K562 (cell line): ENCODE results near the gene NPM3. TPM values are rescaled to one million over a fixed set of nuclear protein-coding genes. Genes with fewer than 3 reads are reported as not detected.

ENCODE experiments used
- ARHGAP35 ChIP-seq: fragments of 450-650 bp; IDR thresholded peaks from 2 replicates; pipeline ENCODE4 v1.6.1; 2018; ENCODE audit not compliant: partially characterized antibody
- CHD2 ChIP-seq: IDR thresholded peaks from 2 replicates; pipeline ENCODE4 v1.6.1; 2011; ENCODE audit warnings: low read depth, low read length
- CTCF ChIP-seq, 3 experiments: IDR thresholded peaks in 2 of 3; conservative IDR thresholded peaks in 1 of 3; 2 replicates each; pipeline ENCODE4 v1.5.1; 2011 to 2012; ENCODE audit warnings: low read length in 3 of 3, mild to moderate bottlenecking in 3 of 3, control low read depth in 2 of 3, improper control_type of control experiment in 1 of 3, inconsistent platforms in 1 of 3, low read depth in 1 of 3, mixed read lengths in 1 of 3, moderate library complexity in 1 of 3; ENCODE audit not compliant: insufficient read depth in 2 of 3
- DLX4 ChIP-seq: fragments of 250-450 bp; sonication (Bioruptor Pico); IDR thresholded peaks from 2 replicates; pipeline ENCODE4 v1.6.1; 2021; ENCODE audit warnings: mild to moderate bottlenecking
- HEY1 ChIP-seq: fragments of 250-450 bp; sonication (Bioruptor Pico); IDR thresholded peaks from 2 replicates; pipeline ENCODE4 v1.5.0; 2020; ENCODE audit warnings: mild to moderate bottlenecking, moderate library complexity, borderline replicate concordance
- IFI16 ChIP-seq: fragments of 250-450 bp; sonication (Bioruptor Pico); IDR thresholded peaks from 2 replicates; pipeline ENCODE4 v2.1.2; 2022; ENCODE audit warnings: mild to moderate bottlenecking, inconsistent platforms
- MBD1 ChIP-seq: fragments of 250-450 bp; sonication (Bioruptor Pico); IDR thresholded peaks from 2 replicates; pipeline ENCODE4 v1.8.0; 2022; ENCODE audit warnings: inconsistent platforms
- MTF1 ChIP-seq: fragments of 250-450 bp; sonication (Bioruptor Pico); IDR thresholded peaks from 2 replicates; pipeline ENCODE4 v1.9.0; 2021; ENCODE audit warnings: moderate library complexity, mild to moderate bottlenecking, inconsistent platforms, borderline replicate concordance
- NFIC ChIP-seq: fragments of 450-650 bp; IDR thresholded peaks from 2 replicates; pipeline ENCODE4 v1.6.1; 2017; ENCODE audit warnings: mild to moderate bottlenecking, inconsistent platforms
- POLR2B ChIP-seq: fragments of 450-650 bp; IDR thresholded peaks from 2 replicates; pipeline ENCODE4 v1.6.1; 2018; ENCODE audit warnings: low read depth; ENCODE audit not compliant: partially characterized antibody
- PTRF ChIP-seq: fragments of 450-650 bp; IDR thresholded peaks from 2 replicates; pipeline ENCODE4 v1.6.1; 2016; ENCODE audit warnings: mild to moderate bottlenecking, missing genetic modification characterization, missing compliant biosample characterization
- SRSF3 ChIP-seq: fragments of 200-400 bp; formaldehyde crosslinking; IDR thresholded peaks from 2 replicates; pipeline ENCODE4 v1.6.1; 2016; ENCODE audit warnings: mild to moderate bottlenecking, low read length, moderate library complexity; ENCODE audit not compliant: insufficient read depth
- TBP ChIP-seq: optimal IDR thresholded peaks from 2 replicates; pipeline ENCODE3; 2011; ENCODE audit warnings: low read depth, low read length, improper control_type of control experiment
- TCFL5 ChIP-seq: fragments of 250-450 bp; sonication (Bioruptor Pico); conservative IDR thresholded peaks from 2 replicates; pipeline ENCODE4 v1.6.1; 2021; ENCODE audit warnings: mild to moderate bottlenecking, moderate library complexity, matching md5 sums
- TGIF2 ChIP-seq: sonication (generic); formaldehyde crosslinking; IDR thresholded peaks from 2 replicates; pipeline ENCODE4 v1.8.1; 2022; ENCODE audit warnings: mild to moderate bottlenecking, missing genetic modification reagents, moderate library complexity
- TRIM28 ChIP-seq: fragments of 450-650 bp; IDR thresholded peaks from 2 replicates; pipeline ENCODE4 v1.6.1; 2017
- UBTF ChIP-seq, 2 experiments: IDR thresholded peaks; 2 replicates each; pipeline ENCODE4 v1.6.1; 2012; ENCODE audit warnings: improper control_type of control experiment in 2 of 2, low read depth in 2 of 2, low read length in 2 of 2, borderline replicate concordance in 1 of 2
- ZBED1 ChIP-seq: IDR thresholded peaks from 2 replicates; pipeline ENCODE4 v1.6.1; 2014
- ZKSCAN3 ChIP-seq: fragments of 250-450 bp; sonication (Bioruptor Pico); IDR thresholded peaks from 2 replicates; pipeline ENCODE4 v1.4.0; 2020
- ZNF224 ChIP-seq: sonication (generic); formaldehyde crosslinking; IDR thresholded peaks from 2 replicates; pipeline ENCODE4 v1.8.0; 2022; ENCODE audit warnings: mild to moderate bottlenecking, missing genetic modification reagents
- ZNF277 ChIP-seq: fragments of 250-450 bp; sonication (Bioruptor Pico); IDR thresholded peaks from 2 replicates; pipeline ENCODE4 v1.8.0; 2022; ENCODE audit warnings: inconsistent platforms, mild to moderate bottlenecking, moderate library complexity, borderline replicate concordance
- ZNF444 ChIP-seq: fragments of 250-450 bp; sonication (Bioruptor Pico); IDR thresholded peaks from 2 replicates; pipeline ENCODE4 v1.4.0; 2020; ENCODE audit warnings: mild to moderate bottlenecking, moderate library complexity
- polyA plus RNA-seq, 8 experiments: library from polyadenylated mRNA; depleted of rRNA in 4 of 8; stranded (reverse) in 5 of 8; unstranded in 3 of 8; fragments of >200 nt; fragmentation: Nextera tagmentation in 2 of 8; fragmentation: Illumina TruSeq in 1 of 8; extraction: Ambion mirVana in 2 of 8; extraction: Trizol in 1 of 8; gene quantifications; 2 replicates each; pipeline versions ENCODE4 v1.2.1 to v1.2.3, GENCODE V29; 2011 to 2014; ENCODE audit warnings: inconsistent platforms in 1 of 8, missing spikeins in 1 of 8
- total RNA-seq, 7 experiments: library from RNA; depleted of rRNA in 6 of 7; stranded (reverse); fragments of >200 nt in 6 of 7; fragmentation: Illumina TruSeq in 2 of 7; extraction: Trizol in 2 of 7; gene quantifications; 2 replicates each; pipeline versions ENCODE4 v1.2.1 to v1.2.3, GENCODE V29; 2011 to 2021; ENCODE audit warnings: low replicate concordance in 1 of 7

NPM3 gene
- total and polyA plus RNA-seq, 9 of the 15 experiments (the other 6 are each of a cell fraction or from before 2014, with no cell fraction given): 15.2 to 239 (median 114) TPM

GRCh38 chr10:101824736-101825135, 41.5 kb upstream of the NPM3 start (continued):
- TF ChIP-seq TRIM28 (no peak), SRSF3 (no peak), TBP (no peak), ZNF224 (CRISPR knock-in tag) (no peak), ZBED1 (no peak), MBD1 (CRISPR knock-in tag) (no peak), IFI16 (no peak), ARHGAP35 (no peak), ZNF277 (CRISPR knock-in tag) (no peak), TGIF2 (CRISPR knock-in tag) (no peak), DLX4 (CRISPR knock-in tag) (no peak), ZKSCAN3 (CRISPR knock-in tag) (no peak), CHD2 (no peak), MTF1 (CRISPR knock-in tag) (no peak), TCFL5 (no peak), HEY1 (CRISPR knock-in tag) (no peak), PTRF (no peak), NFIC (peak; percentile 53; the same call in 1 of the 2 replicates), POLR2B (no peak), CTCF (IDR thresholded peaks at IDR 0.05 in 2 of 3, conservative IDR thresholded peaks at IDR 0.05 in 1 of 3; ENCODE audit: insufficient read depth in 2 of 3, low read depth in 1 of 3, low read length in 3 of 3) (no peak), UBTF (IDR thresholded peaks at IDR 0.05; ENCODE audit: borderline replicate concordance in 1 of 2, low read depth in 2 of 2, low read length in 2 of 2) (no peak), ZNF444 (CRISPR knock-in tag) (no peak)
